HCT116 (cell line): ENCODE data around the gene HOXC12. TPM values are rescaled to one million over a fixed set of nuclear protein-coding genes. Genes with fewer than 3 reads are reported as not detected.

Source experiments
- ATAC-seq: fragments of 200-7000 bp; cut with Tn5 transposase; 2 replicates; pipeline ENCODE4 v1.9.1; 2020; ENCODE audit warnings: mild to moderate bottlenecking, moderate library complexity
- BruUV-seq: library from RNA; stranded (reverse); fragments of 400-500 nt; replicated peaks from 2 replicates; lab custom pipeline; 2021; lab: Mats Ljungman, UMichigan
- CTCF ChIA-PET: fragments of 300-600 bp; sonication (Branson Sonifier 250); formaldehyde crosslinking; loops from one replicate; lab custom pipeline; 2021; ENCODE audit warnings: antibody characterized with exemption; lab: Charles Lee
- POLR2A ChIA-PET: fragments of 300-600, 350-600 bp; sonication (Branson Sonifier 250); formaldehyde crosslinking; loops from one replicate; lab custom pipeline; 2021; ENCODE audit warnings: antibody characterized with exemption; lab: Charles Lee
- RAD21 ChIA-PET, 2 experiments: fragments of 300-600 bp; sonication (Branson Sonifier 250); formaldehyde crosslinking; loops; one replicate each; lab custom pipeline; 2023; ENCODE audit warnings: low total read pairs in 2 of 2; ENCODE audit not compliant: uncharacterized antibody in 2 of 2, unreplicated experiment in 2 of 2, low non-redundant PET in 1 of 2; lab: Charles Lee
- DNase-seq: peaks from one replicate; pipeline ENCODE4 v3.0.0-alpha.2; 2010; ENCODE audit warnings: low read depth, low spot score
- H2AFZ ChIP-seq: fragments of 200-600 bp; shearing (Covaris generic), sonication (generic); 2 replicates; pipeline ENCODE4 v1.6.1; 2017; ENCODE audit warnings: low read depth, mixed run types, mixed read lengths, antibody characterized with exemption, low read length; ENCODE audit not compliant: poor library complexity, severe bottlenecking
- H3K27ac ChIP-seq: 2 replicates; pipeline ENCODE4 v1.5.1; 2012; ENCODE audit warnings: low read depth, low read length
- H3K27me3 ChIP-seq: fragments of 200-600 bp; sonication (generic); 2 replicates; pipeline ENCODE4 v1.6.1; 2016; ENCODE audit warnings: mixed run types, low read length, mixed read lengths; ENCODE audit not compliant: insufficient read depth
- H3K36me3 ChIP-seq, 2 experiments: fragments of 200-500 bp in 1 of 2; fragments of 200-600 bp in 1 of 2; sonication (Bioruptor generic) in 1 of 2; sonication (generic) in 1 of 2; 2 replicates each; pipeline versions ENCODE4 v1.5.1 to v1.6.1; 2014 to 2016; ENCODE audit warnings: low read length in 2 of 2, inconsistent platforms in 1 of 2, mixed read lengths in 1 of 2, mixed run types in 1 of 2; ENCODE audit not compliant: insufficient read depth in 2 of 2, control insufficient read depth in 1 of 2
- H3K4me1 ChIP-seq, 2 experiments: fragments of 200-600 bp in 1 of 2; sonication (generic) in 1 of 2; 2 replicates each; pipeline versions ENCODE4 v1.5.1 to v1.6.1; 2012 to 2017; ENCODE audit warnings: low read length in 2 of 2, inconsistent platforms in 1 of 2, mild to moderate bottlenecking in 1 of 2, mixed read lengths in 1 of 2, mixed run types in 1 of 2, moderate library complexity in 1 of 2; ENCODE audit not compliant: insufficient read depth in 2 of 2, control insufficient read depth in 1 of 2
- H3K4me2 ChIP-seq: fragments of 200-600 bp; sonication (generic); 2 replicates; pipeline ENCODE4 v1.6.1; 2017; ENCODE audit warnings: mixed run types, low read length, mixed read lengths
- H3K4me3 ChIP-seq, 2 experiments: fragments of 200-600 bp in 1 of 2; sonication (generic) in 1 of 2; replicated peaks in 1 of 2; 2 replicates each; pipeline ENCODE4 v1.5.1; 2011 to 2016; ENCODE audit warnings: low read length in 2 of 2, control low read depth in 1 of 2, low read depth in 1 of 2, mild to moderate bottlenecking in 1 of 2, mixed read lengths in 1 of 2, mixed run types in 1 of 2
- H3K79me2 ChIP-seq: fragments of 200-600 bp; sonication (generic); 2 replicates; pipeline ENCODE4 v1.6.1; 2017; ENCODE audit warnings: mild to moderate bottlenecking, mixed run types, low read length, moderate library complexity, mixed read lengths; ENCODE audit not compliant: insufficient read depth
- H3K9ac ChIP-seq: fragments of 200-600 bp; sonication (generic); 2 replicates; pipeline ENCODE4 v1.6.1; 2016; ENCODE audit warnings: low read length, mixed read lengths
- H3K9me2 ChIP-seq: fragments of 200-600 bp; sonication (generic), shearing (Covaris generic); 2 replicates; pipeline ENCODE4 v1.6.1; 2017; ENCODE audit warnings: mixed run types, mild to moderate bottlenecking, moderate library complexity; ENCODE audit not compliant: insufficient read depth
- H3K9me3 ChIP-seq, 2 experiments: fragments of 200-500 bp in 1 of 2; fragments of 200-600 bp in 1 of 2; sonication (Bioruptor generic) in 1 of 2; sonication (generic) in 1 of 2; 2 replicates each; pipeline ENCODE4 v1.6.1; 2014 to 2017; ENCODE audit warnings: low read length in 2 of 2, mixed read lengths in 2 of 2, inconsistent platforms in 1 of 2, low read depth in 1 of 2, mild to moderate bottlenecking in 1 of 2, mixed run types in 1 of 2, moderate library complexity in 1 of 2; ENCODE audit not compliant: control insufficient read depth in 1 of 2, insufficient read depth in 1 of 2
- H4K20me1 ChIP-seq: fragments of 200-600 bp; sonication (generic), shearing (Covaris generic); 2 replicates; pipeline ENCODE4 v1.6.1; 2017; ENCODE audit warnings: mixed run types, mild to moderate bottlenecking, moderate library complexity; ENCODE audit not compliant: insufficient read depth
- CEBPB ChIP-seq: IDR thresholded peaks from 2 replicates; pipeline ENCODE4 v1.6.1; 2012; ENCODE audit warnings: low read depth
- EGR1 ChIP-seq: IDR thresholded peaks from 2 replicates; pipeline ENCODE4 v1.6.1; 2012; ENCODE audit warnings: low read depth
- ELF1 ChIP-seq: IDR thresholded peaks from 2 replicates; pipeline ENCODE4 v1.6.1; 2012; ENCODE audit warnings: low read depth, borderline replicate concordance
- FOSL1 ChIP-seq: IDR thresholded peaks from 2 replicates; pipeline ENCODE4 v1.6.1; 2012; ENCODE audit warnings: low read depth
- MAX ChIP-seq: IDR thresholded peaks from 2 replicates; pipeline ENCODE4 v1.6.1; 2012
- POLR2AphosphoS5 ChIP-seq: IDR thresholded peaks from 2 replicates; pipeline ENCODE4 v1.6.1; 2011; ENCODE audit warnings: mild to moderate bottlenecking, low read depth, low read length, moderate library complexity
- RAD21 ChIP-seq: IDR thresholded peaks from 2 replicates; pipeline ENCODE4 v1.6.1; 2012; ENCODE audit warnings: low read depth, mild to moderate bottlenecking
- REST ChIP-seq: IDR thresholded peaks from 2 replicates; pipeline ENCODE4 v1.6.1; 2012; ENCODE audit warnings: low read depth
- SIN3A ChIP-seq: IDR thresholded peaks from 2 replicates; pipeline ENCODE4 v1.6.1; 2012; ENCODE audit warnings: low read depth
- SP1 ChIP-seq: IDR thresholded peaks from 2 replicates; pipeline ENCODE4 v1.6.1; 2012; ENCODE audit warnings: low read depth
- SRF ChIP-seq: IDR thresholded peaks from 2 replicates; pipeline ENCODE4 v1.6.1; 2012; ENCODE audit warnings: low read depth
- YY1 ChIP-seq: IDR thresholded peaks from 2 replicates; pipeline ENCODE4 v1.6.1; 2011; ENCODE audit warnings: low read length, low read depth, moderate library complexity, mild to moderate bottlenecking; ENCODE audit not compliant: insufficient replicate concordance; ENCODE audit errors: extremely low read depth
- ZBTB33 ChIP-seq: IDR thresholded peaks from 2 replicates; pipeline ENCODE4 v1.6.1; 2011; ENCODE audit warnings: mild to moderate bottlenecking, low read length, moderate library complexity; ENCODE audit not compliant: insufficient replicate concordance; ENCODE audit errors: extremely low read depth
- ZFX ChIP-seq: fragments of 450-650 bp; IDR thresholded peaks from 2 replicates; pipeline ENCODE4 v1.6.1; 2017
- ZNF274 ChIP-seq: fragments of 200-500 bp; sonication (Bioruptor generic); IDR thresholded peaks from 2 replicates; pipeline ENCODE4 v1.6.1; 2014; ENCODE audit warnings: mild to moderate bottlenecking, low read depth, low read length, inconsistent platforms
- intact Hi-C: fragments of 100-400 bp; cut with micrococcal nuclease; formaldehyde crosslinking; loops from 2 replicates; pipeline ENCODE4 v1.10.0; 2022
- total RNA-seq: library from RNA; stranded (reverse); gene quantifications from one replicate; pipeline ENCODE4 v1.2.1, GENCODE V29; 2021; ENCODE audit not compliant: unreplicated experiment

The HOXC12 gene
- total RNA-seq, 1 experiment from 2014 or later, result not detected

- BruUV-seq, result no TSS peak
- no peak for ATAC-seq
- Histone ChIP-seq H3K4me2 (no peak overlapping the region), H3K36me3 (no peaks in the 10 kb centered on the region), H3K4me1 (no peaks in the 10 kb centered on the region), H3K27me3 (peaks cover 43% of the 10 kb centered on the region), H3K9me2 (no peaks in the 10 kb centered on the region), H2AFZ (no peak overlapping the region), H3K4me3 (no peak overlapping the region), H3K9me3 (no peaks in the 10 kb centered on the region), H3K9ac (no peak overlapping the region), H3K79me2 (no peaks in the 10 kb centered on the region), H3K27ac (no peak overlapping the region), H4K20me1 (no peaks in the 10 kb centered on the region)
- TF ChIP-seq CEBPB, result no peak
- no peak for TF ChIP-seq ELF1
- TF ChIP-seq SIN3A, result no peak
- TF ChIP-seq SRF, result no peak
- TF ChIP-seq ZFX, result no peak
- no peak for TF ChIP-seq FOSL1
- no peak for TF ChIP-seq RAD21
- no peak for TF ChIP-seq POLR2AphosphoS5
- no peak for TF ChIP-seq YY1
- TF ChIP-seq SP1, result no peak
- TF ChIP-seq MAX, result no peak
- no peak for TF ChIP-seq REST
- TF ChIP-seq ZBTB33, result no peak
- no peak for TF ChIP-seq EGR1
- TF ChIP-seq ZNF274, result no peak
- ChIA-PET CTCF (no interaction called here), POLR2A (no interaction called here), RAD21 (no interaction called here)
- DNase-seq, result no peak
- intact Hi-C loops, result no loop called here
Measured at GRCh38 chr12:53927220-53928029, 27.3 kb upstream of the HOXC12 start.
